Nephron progenitor cell (in vitro differentiated cells): ENCODE data around the gene AKR1B1.

Experiments used
- DNase-seq: peaks from one replicate; pipeline ENCODE4 v3.0.0; 2021
- H3K27ac Mint-ChIP-seq: 2 replicates; pipeline ENCODE4 v1.8.0; 2021; ENCODE audit warnings: mild to moderate bottlenecking, moderate library complexity, mixed read lengths
- H3K27me3 Mint-ChIP-seq: 2 replicates; pipeline ENCODE4 v1.8.0; 2021; ENCODE audit warnings: mild to moderate bottlenecking, low read depth, mixed read lengths; ENCODE audit not compliant: poor library complexity
- H3K36me3 Mint-ChIP-seq: 2 replicates; pipeline ENCODE4 v1.8.0; 2021; ENCODE audit warnings: low read depth, mixed read lengths
- H3K4me1 Mint-ChIP-seq: 2 replicates; pipeline ENCODE4 v1.8.0; 2021; ENCODE audit warnings: mixed read lengths
- H3K4me3 Mint-ChIP-seq: 2 replicates; pipeline ENCODE4 v1.8.0; 2021; ENCODE audit warnings: mild to moderate bottlenecking, moderate library complexity, mixed read lengths
- H3K9me3 Mint-ChIP-seq: 2 replicates; pipeline ENCODE4 v1.8.0; 2021; ENCODE audit warnings: mild to moderate bottlenecking, moderate library complexity, mixed read lengths
- TF ChIP-seq, protein P1 (sequence below): fragments of 200-600 bp; sonication (generic); IDR thresholded peaks from 2 replicates; pipeline ENCODE4 v1.5.0; 2021; ENCODE audit warnings: antibody characterized with exemption

The AKR1B1 gene

DNA sequence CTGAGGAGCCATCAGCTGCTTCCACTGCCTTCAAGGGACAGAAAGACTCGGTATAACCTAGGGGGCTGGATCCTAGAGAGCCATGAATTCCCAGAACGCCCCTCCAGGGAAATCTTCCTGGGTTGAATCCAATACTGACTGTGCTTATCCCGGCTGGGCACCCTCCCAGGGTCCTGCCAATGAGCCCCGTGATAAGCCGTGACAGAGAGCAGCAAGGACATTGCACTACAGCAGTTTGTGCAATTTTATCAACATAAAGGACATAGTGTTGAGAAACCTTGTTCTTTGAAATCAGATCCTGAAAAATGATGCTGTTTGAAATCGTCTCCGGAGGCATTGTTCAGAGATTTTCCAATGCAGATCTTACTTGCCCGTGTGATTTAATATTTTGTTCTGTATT is 18.8 kb downstream of the AKR1B1 start:
- no peaks in the 10 kb centered on the region for H3K27me3 Mint-ChIP-seq
- TF ChIP-seq, protein P1, sequence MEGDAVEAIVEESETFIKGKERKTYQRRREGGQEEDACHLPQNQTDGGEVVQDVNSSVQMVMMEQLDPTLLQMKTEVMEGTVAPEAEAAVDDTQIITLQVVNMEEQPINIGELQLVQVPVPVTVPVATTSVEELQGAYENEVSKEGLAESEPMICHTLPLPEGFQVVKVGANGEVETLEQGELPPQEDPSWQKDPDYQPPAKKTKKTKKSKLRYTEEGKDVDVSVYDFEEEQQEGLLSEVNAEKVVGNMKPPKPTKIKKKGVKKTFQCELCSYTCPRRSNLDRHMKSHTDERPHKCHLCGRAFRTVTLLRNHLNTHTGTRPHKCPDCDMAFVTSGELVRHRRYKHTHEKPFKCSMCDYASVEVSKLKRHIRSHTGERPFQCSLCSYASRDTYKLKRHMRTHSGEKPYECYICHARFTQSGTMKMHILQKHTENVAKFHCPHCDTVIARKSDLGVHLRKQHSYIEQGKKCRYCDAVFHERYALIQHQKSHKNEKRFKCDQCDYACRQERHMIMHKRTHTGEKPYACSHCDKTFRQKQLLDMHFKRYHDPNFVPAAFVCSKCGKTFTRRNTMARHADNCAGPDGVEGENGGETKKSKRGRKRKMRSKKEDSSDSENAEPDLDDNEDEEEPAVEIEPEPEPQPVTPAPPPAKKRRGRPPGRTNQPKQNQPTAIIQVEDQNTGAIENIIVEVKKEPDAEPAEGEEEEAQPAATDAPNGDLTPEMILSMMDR = no peak
- no peak overlapping the region for H3K27ac Mint-ChIP-seq
- peaks cover 66% of the 10 kb centered on the region for H3K36me3 Mint-ChIP-seq
- DNase-seq = no peak
- peaks cover 4% of the 10 kb centered on the region for H3K4me1 Mint-ChIP-seq
- H3K4me3 Mint-ChIP-seq = no peak overlapping the region
- peaks cover 26% of the 10 kb centered on the region for H3K9me3 Mint-ChIP-seq

- peaks cover 2% of the 10 kb centered on the region for H3K27me3 Mint-ChIP-seq
- H3K9me3 Mint-ChIP-seq = peaks cover 26% of the 10 kb centered on the region
- no peak for DNase-seq
- H3K4me3 Mint-ChIP-seq = no peak overlapping the region
- H3K36me3 Mint-ChIP-seq = peaks cover 58% of the 10 kb centered on the region
- H3K4me1 Mint-ChIP-seq = peaks cover 4% of the 10 kb centered on the region
- no peak overlapping the region for H3K27ac Mint-ChIP-seq
- TF ChIP-seq, protein P1 = no peak
Measured at GRCh38 chr7:134438946-134439345, 20.0 kb downstream of the AKR1B1 start.

- no peak overlapping the region for H3K4me3 Mint-ChIP-seq
- H3K36me3 Mint-ChIP-seq = peaks cover 25% of the 10 kb centered on the region
- DNase-seq = no peak
- peaks cover 23% of the 10 kb centered on the region for H3K4me1 Mint-ChIP-seq
- no peak overlapping the region for H3K27ac Mint-ChIP-seq
- peaks cover 26% of the 10 kb centered on the region for H3K9me3 Mint-ChIP-seq
- peaks cover 7% of the 10 kb centered on the region for H3K27me3 Mint-ChIP-seq
- TF ChIP-seq, protein P1 = no peak
Measured at GRCh38 chr7:134435161-134435920, 23.6 kb downstream of the AKR1B1 start.

- Mint-ChIP-seq H3K4me3 (no peak overlapping the region), H3K9me3 (peaks cover 26% of the 10 kb centered on the region), H3K27ac (no peak overlapping the region), H3K36me3 (peaks cover 19% of the 10 kb centered on the region), H3K27me3 (peaks cover 9% of the 10 kb centered on the region), H3K4me1 (peaks cover 23% of the 10 kb centered on the region)
- no peak for DNase-seq
- TF ChIP-seq, protein P1 = no peak
Measured at GRCh38 chr7:134434701-134435100, 24.2 kb downstream of the AKR1B1 start.

- H3K27me3 Mint-ChIP-seq = peaks cover 15% of the 10 kb centered on the region
- no peak overlapping the region for H3K4me3 Mint-ChIP-seq
- no peak overlapping the region for H3K27ac Mint-ChIP-seq
- TF ChIP-seq, protein P1 = no peak
- peaks cover 23% of the 10 kb centered on the region for H3K4me1 Mint-ChIP-seq
- peaks cover 14% of the 10 kb centered on the region for H3K9me3 Mint-ChIP-seq
- H3K36me3 Mint-ChIP-seq = peaks cover 6% of the 10 kb centered on the region
- no peak for DNase-seq
Measured at GRCh38 chr7:134433430-134433829, 25.5 kb downstream of the AKR1B1 start.
